AG10803 (cell line): ENCODE measurements around the gene CSRP1.

ENCODE experiments used
- DNase-seq: peaks from one replicate; pipeline ENCODE4 v3.0.0; 2010; ENCODE audit warnings: low read depth
- H3K4me3 ChIP-seq: 2 replicates; pipeline ENCODE4 v1.5.1; 2011; ENCODE audit warnings: mild to moderate bottlenecking, low read length, control low read depth
- CTCF ChIP-seq: conservative IDR thresholded peaks from 2 replicates; pipeline ENCODE4 v1.5.1; 2011; ENCODE audit warnings: mild to moderate bottlenecking, low read length, control low read depth, inconsistent platforms

Gene CSRP1

DNA sequence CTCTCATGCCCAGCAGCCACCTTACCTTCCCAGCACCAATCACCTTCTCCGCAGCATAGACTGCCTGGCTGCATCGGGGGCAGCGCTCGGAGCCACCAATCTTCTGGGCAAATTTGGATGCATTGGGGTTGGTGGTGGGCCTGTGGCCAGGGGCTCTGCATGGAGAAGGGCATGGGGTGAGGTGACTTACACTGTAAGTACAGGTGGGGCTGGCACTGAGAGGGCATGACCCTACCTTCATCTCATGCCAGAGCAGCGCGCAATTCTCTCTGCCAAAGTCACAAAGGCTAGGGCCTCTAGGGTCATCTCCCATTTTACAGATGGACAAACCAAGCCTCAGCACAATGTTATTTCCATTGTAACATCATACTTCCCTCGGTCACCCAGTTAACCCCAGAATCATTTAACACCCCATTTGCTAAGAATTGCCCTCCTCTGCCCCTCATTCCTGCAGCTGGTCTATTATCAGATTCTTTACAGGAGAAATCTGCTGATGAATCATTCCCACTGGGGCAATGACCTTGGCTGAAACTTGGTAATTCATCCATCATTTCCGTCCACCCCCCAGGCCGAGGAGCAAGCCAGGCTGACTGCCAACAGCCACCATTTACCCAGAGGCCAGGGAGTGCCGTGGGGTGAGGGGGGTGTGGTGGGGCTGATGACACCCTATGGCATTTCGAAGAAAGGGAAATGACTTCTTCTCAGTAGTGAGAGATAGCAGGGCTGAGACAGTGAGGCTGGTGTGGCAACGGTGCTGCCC is 17.9 kb downstream of the CSRP1 start:
- TF ChIP-seq CTCF, result no peak
- no peak overlapping the region for H3K4me3 ChIP-seq
- peak; percentile 97 for DNase-seq

GRCh38 chr1:201487742-201488141 is 19.2 kb downstream of the CSRP1 start:
- H3K4me3 ChIP-seq, result no peak overlapping the region
- peak; percentile 61 for DNase-seq
- no peak for TF ChIP-seq CTCF

DNA sequence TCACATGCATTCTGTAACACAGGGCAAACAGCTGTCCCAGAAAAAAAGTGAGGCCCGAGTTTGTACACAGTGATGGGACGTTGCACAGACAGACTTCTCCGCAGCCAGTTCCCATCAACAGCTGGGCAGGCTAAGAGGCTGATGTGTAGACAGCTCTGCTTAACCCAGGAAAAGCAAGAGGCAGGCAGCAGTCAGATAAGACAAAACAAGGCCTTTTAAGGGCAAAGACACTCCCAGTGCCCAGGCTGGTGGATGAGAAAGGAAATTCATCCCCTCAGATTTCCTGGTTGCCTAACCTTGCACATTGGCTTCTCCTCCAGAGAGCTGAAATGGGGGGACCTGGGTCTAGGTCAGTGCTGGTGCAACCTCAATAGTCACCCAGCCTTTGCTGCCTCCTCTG is 20.7 kb downstream of the CSRP1 start:
- DNase-seq, result no peak
- H3K4me3 ChIP-seq, result no peak overlapping the region
- no peak for TF ChIP-seq CTCF

GRCh38 chr1:201485184-201485774 is 21.6 kb downstream of the CSRP1 start:
- no peak overlapping the region for H3K4me3 ChIP-seq
- no peak for DNase-seq
- no peak for TF ChIP-seq CTCF

DNA sequence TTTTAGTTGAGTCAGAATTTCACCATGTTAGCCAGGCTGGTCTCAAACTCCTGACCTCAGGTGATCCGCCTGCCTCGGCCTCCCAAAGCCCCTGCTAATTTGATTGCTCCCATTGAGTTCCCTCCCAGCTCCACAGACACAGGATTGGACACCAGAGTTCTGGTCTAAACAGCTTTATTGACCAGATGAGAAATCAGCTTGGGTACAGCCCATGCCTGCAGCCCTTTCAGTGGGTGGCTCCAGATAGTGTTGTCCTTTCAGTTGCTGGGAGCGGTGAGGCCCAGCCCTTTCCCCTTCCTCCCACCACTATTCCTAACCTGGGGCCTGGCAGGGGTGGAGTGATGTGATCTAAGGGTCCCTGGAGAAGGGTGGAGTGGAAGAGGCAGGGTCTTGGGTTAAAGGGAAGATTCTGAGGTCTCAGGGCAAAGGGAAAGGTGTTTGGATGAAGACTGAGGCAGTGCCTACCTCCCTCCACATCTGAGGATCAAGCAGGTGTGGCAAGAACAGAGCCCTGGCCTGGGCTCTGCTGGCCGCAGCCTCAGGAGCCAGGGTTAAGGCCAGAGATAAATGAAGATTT is 23.5 kb downstream of the CSRP1 start:
- H3K4me3 ChIP-seq, result no peak overlapping the region
- no peak for DNase-seq
- TF ChIP-seq CTCF, result no peak

DNA sequence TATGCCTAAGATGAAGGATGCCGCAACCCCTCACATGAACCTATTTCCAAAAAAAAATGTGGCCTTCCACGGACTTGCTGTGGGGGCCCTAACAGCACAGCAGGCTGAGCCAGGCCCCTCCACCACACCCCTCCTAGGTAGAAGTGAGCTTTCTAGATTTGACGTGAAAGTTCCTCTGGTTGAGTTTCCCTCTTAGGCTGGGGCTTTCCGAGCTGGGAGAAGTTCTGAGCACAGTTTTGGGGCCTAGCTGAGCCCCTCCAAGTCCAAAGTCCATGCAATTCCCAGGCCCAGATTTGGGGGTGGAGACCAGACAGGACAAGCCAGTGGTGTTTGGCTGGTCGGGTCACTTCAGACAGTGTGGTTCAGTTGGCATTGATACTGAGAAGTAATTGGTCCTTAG is 24.2 kb downstream of the CSRP1 start:
- TF ChIP-seq CTCF, result no peak
- H3K4me3 ChIP-seq, result no peak overlapping the region
- no peak for DNase-seq
